Stomach (tissue), 9 donors: Measurements from ENCODE around the gene POLA2. TPM values are rescaled to one million over a fixed set of nuclear protein-coding genes. Genes with fewer than 3 reads are reported as not detected.
"Not testable (repeated sequence)": the region's sequence is repeated elsewhere in the genome, so short reads cannot be mapped to it uniquely, and the experiment has no call there.

Experiments used
- DNase-seq, 2 donors: peaks; one replicate each; pipeline versions ENCODE4 v3.0.0 to v3.0.0-alpha.2; 2013 to 2019
- H3K27ac ChIP-seq, 5 donors: fragments of 200-600 bp in 4 of 5; sonication (generic) in 4 of 5; one replicate each; pipeline ENCODE4 v1.5.1; 2013 to 2019; ENCODE audit warnings: mild to moderate bottlenecking in 1 of 5, moderate library complexity in 1 of 5
- H3K27me3 ChIP-seq, 3 donors: fragments of 200-600 bp; sonication (generic); one replicate each; pipeline ENCODE4 v1.5.1; 2017 to 2019; ENCODE audit warnings: mixed run types in 1 of 3
- H3K36me3 ChIP-seq, 4 donors: fragments of 200-600 bp; sonication (generic); 1 replicate in 3 of 4; 2 replicates in 1 of 4; pipeline ENCODE4 v1.5.1; 2016 to 2019
- H3K4me1 ChIP-seq, 4 donors: fragments of 200-600 bp; sonication (generic); one replicate each; pipeline ENCODE4 v1.5.1; 2016 to 2019
- H3K4me3 ChIP-seq, 4 donors: fragments of 200-600 bp; sonication (generic) in 3 of 4; one replicate each; pipeline ENCODE4 v1.5.1; 2016 to 2019; ENCODE audit warnings: mild to moderate bottlenecking in 1 of 4
- H3K9me3 ChIP-seq, 4 donors: fragments of 200-600 bp; sonication (generic); one replicate each; pipeline ENCODE4 v1.5.1; 2016 to 2019
- EP300 ChIP-seq: sonication (generic); formaldehyde crosslinking; IDR thresholded peaks from one replicate; pipeline ENCODE4 v1.6.1; 2017; ENCODE audit warnings: antibody characterized with exemption
- POLR2A ChIP-seq, 4 donors: fragments of 450-650 bp; IDR thresholded peaks; one replicate each; pipeline ENCODE4 v1.6.1; 2016; ENCODE audit warnings: antibody characterized with exemption in 4 of 4, control low read depth in 2 of 4, mild to moderate bottlenecking in 1 of 4, moderate library complexity in 1 of 4
- POLR2AphosphoS5 ChIP-seq, 3 donors: sonication (generic); formaldehyde crosslinking; IDR thresholded peaks; one replicate each; pipeline ENCODE4 v1.6.1; 2016; ENCODE audit warnings: antibody characterized with exemption in 3 of 3
- WGBS, 5 donors: extraction: QIAGEN DNeasy Blood & Tissue Kit in 3 of 5; methylation state at CpG; one replicate each; pipeline versions ENCODE4 v1.1.5 to v1.1.7; 2013 to 2018; 5-methylcytosine and 5-hydroxymethylcytosine counted together
- intact Hi-C: fragments of 100-400 bp; cut with DNase I; formaldehyde crosslinking; loops from one replicate; pipeline ENCODE4 v1.15.1; 2023; ENCODE audit warnings: low total_unique reads
- polyA plus RNA-seq, 3 donors: library from polyadenylated mRNA; stranded (reverse); fragments of 200-250 nt; gene quantifications; one replicate each; pipeline ENCODE4 v1.2.3, GENCODE V29; 2013
- total RNA-seq, 5 donors: library from RNA; depleted of rRNA; stranded (reverse); fragments of >200 nt; gene quantifications; one replicate each; pipeline versions ENCODE4 v1.1.0 to v1.2.3, GENCODE V29; 2014 to 2016
- TF ChIP-seq, protein P1 (sequence below), 7 experiments: fragments of 450-650 bp in 4 of 7; fragments of 200-600 bp in 3 of 7; sonication (generic) in 3 of 7; IDR thresholded peaks; one replicate each; pipeline ENCODE4 v1.5.1; 2016 to 2019; ENCODE audit warnings: antibody characterized with exemption in 7 of 7, control low read depth in 2 of 7, mild to moderate bottlenecking in 1 of 7
- donor health status: healthy with polysubstance abuse.
- donor health status: Bipolar disorder and iron deficiency.
- donor health status: healthy.

POLA2 gene
- total and polyA plus RNA-seq, 8 donors, result 1.7 to 17.0 (median 9.4) TPM

DNA sequence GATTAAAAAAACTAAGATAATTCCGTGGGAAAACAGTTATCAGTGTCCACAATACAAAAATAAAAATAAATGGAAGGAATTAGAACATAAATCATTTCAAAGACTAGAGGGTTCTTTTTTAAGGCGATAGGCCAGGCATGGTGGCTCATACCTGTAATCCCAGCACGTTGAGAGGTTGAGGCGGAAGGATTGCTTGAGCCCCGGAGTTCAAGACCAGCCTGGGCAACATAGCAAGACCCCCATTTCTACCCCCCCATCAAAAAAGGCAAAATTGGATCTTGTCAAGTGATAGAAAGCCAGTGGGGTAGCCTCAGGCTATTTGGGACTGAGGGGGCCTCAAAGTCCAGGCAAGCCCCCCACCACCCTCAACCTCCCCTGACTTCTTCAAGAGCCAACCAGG is 20.6 kb upstream of the POLA2 start:
- Histone ChIP-seq H3K36me3 (no peaks in the 10 kb centered on the region), H3K27ac (no peak overlapping the region), H3K4me3 (no peak overlapping the region), H3K4me1 (no peaks in the 10 kb centered on the region), H3K27me3 (no peaks in the 10 kb centered on the region), H3K9me3 (peaks cover 0 to 6% (median 0%) of the 10 kb centered on the region in 4 donors)
- WGBS, 5 donors, result 60 to 74% (median 71%) methylated on average over 5 of the region's 5 CpGs
- TF ChIP-seq, protein P1, sequence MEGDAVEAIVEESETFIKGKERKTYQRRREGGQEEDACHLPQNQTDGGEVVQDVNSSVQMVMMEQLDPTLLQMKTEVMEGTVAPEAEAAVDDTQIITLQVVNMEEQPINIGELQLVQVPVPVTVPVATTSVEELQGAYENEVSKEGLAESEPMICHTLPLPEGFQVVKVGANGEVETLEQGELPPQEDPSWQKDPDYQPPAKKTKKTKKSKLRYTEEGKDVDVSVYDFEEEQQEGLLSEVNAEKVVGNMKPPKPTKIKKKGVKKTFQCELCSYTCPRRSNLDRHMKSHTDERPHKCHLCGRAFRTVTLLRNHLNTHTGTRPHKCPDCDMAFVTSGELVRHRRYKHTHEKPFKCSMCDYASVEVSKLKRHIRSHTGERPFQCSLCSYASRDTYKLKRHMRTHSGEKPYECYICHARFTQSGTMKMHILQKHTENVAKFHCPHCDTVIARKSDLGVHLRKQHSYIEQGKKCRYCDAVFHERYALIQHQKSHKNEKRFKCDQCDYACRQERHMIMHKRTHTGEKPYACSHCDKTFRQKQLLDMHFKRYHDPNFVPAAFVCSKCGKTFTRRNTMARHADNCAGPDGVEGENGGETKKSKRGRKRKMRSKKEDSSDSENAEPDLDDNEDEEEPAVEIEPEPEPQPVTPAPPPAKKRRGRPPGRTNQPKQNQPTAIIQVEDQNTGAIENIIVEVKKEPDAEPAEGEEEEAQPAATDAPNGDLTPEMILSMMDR (IDR thresholded peaks at IDR 0.05), result no peak
- no peak for TF ChIP-seq POLR2A (IDR thresholded peaks at IDR 0.05)
- no peak for TF ChIP-seq POLR2AphosphoS5 (IDR thresholded peaks at IDR 0.05)
- no peak for TF ChIP-seq EP300
- DNase-seq, result no peak
- intact Hi-C loops, result no loop called here

DNA sequence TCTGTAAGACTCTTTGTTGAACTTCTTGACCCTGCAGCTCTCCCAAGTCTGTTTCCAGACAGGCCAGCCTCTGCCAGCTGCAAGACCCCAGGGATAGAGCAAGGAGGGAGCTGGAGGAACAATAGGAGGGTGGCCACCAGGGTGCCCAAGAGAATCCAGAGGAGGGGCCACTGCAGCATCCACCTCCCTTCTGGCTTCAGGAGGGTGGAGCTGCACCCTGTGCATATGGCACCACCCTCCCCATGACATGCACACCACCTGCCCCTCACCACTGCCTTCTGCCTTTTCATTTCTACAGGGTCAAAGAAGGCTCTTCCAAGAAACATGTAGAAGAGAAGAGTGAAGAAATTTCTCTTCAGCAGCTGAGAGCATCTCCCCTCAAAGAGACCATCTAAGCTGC is 20.1 kb upstream of the POLA2 start:
- no peak for DNase-seq
- no peaks in the 10 kb centered on the region for H3K27me3 ChIP-seq
- intact Hi-C loops, result no loop called here
- H3K4me3 ChIP-seq, result no peak overlapping the region
- no peaks in the 10 kb centered on the region for H3K36me3 ChIP-seq
- peaks cover 0 to 6% (median 0%) of the 10 kb centered on the region in 4 donors for H3K9me3 ChIP-seq
- no peaks in the 10 kb centered on the region for H3K4me1 ChIP-seq
- TF ChIP-seq, protein P1 (IDR thresholded peaks at IDR 0.05), result no peak
- TF ChIP-seq EP300, result no peak
- H3K27ac ChIP-seq, result no peak overlapping the region

DNA sequence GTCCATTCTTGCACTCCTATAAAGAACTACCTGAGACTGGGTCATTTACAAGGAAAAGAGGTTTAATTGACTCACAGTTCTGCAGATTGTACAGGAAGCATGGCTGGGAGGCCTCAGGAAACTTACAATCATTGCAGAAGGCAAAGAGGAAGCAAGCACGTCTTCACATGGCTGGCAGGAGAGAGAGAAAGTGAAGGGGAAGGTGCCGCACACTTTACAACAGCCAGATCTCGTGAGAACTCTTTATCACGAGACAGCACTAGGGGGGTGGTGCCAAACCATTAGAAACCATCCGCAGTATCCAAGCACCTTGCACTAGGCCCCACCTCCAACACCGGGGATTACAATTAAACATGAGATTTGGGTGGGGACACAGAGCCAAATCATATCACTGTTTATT is 19.4 kb upstream of the POLA2 start:
- no peak for DNase-seq
- no peaks in the 10 kb centered on the region for H3K36me3 ChIP-seq
- no peak overlapping the region for H3K4me3 ChIP-seq
- intact Hi-C loops, result no loop called here
- WGBS, 5 donors, result 77 to 89% (median 83%) methylated on average over 6 of the region's 6 CpGs
- no peak overlapping the region for H3K27ac ChIP-seq
- peaks cover 0 to 6% (median 0%) of the 10 kb centered on the region in 4 donors for H3K9me3 ChIP-seq
- no peaks in the 10 kb centered on the region for H3K27me3 ChIP-seq
- TF ChIP-seq, protein P1 (IDR thresholded peaks at IDR 0.05), result no peak
- TF ChIP-seq POLR2A (IDR thresholded peaks at IDR 0.05) (no peak), POLR2AphosphoS5 (IDR thresholded peaks at IDR 0.05) (no peak), EP300 (no peak)
- no peaks in the 10 kb centered on the region for H3K4me1 ChIP-seq

DNA sequence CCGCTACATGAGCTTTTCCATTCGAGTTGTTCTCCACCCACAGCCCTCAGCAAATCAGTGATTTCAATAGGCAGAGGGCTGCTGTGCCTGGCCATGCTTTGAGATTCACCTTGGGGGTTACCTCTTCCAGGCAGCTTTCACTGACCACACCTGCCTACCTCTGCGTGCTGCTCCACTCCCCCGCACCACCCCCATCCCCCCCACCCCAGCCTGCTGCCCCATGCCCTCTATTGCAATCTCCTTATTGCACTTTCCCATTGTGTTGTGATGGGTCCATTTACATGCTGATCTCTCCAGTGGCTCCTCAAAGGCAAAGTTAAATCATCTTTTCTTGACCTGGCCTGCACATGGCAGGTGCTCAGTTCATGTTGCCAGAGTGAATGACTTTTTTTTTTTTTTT is 18.0 kb upstream of the POLA2 start:
- Histone ChIP-seq H3K4me3 (no peak overlapping the region), H3K27me3 (no peaks in the 10 kb centered on the region), H3K27ac (no peak overlapping the region), H3K36me3 (no peaks in the 10 kb centered on the region), H3K4me1 (no peaks in the 10 kb centered on the region), H3K9me3 (peaks cover 0 to 6% (median 0%) of the 10 kb centered on the region in 4 donors)
- DNase-seq, result no peak
- intact Hi-C loops, result no loop called here
- 59 to 70% (median 61%) methylated on average over 4 of the region's 4 CpGs for WGBS, 5 donors
- no peak for TF ChIP-seq POLR2A (IDR thresholded peaks at IDR 0.05)
- TF ChIP-seq POLR2AphosphoS5 (IDR thresholded peaks at IDR 0.05), result no peak
- TF ChIP-seq, protein P1 (IDR thresholded peaks at IDR 0.05), result no peak

DNA sequence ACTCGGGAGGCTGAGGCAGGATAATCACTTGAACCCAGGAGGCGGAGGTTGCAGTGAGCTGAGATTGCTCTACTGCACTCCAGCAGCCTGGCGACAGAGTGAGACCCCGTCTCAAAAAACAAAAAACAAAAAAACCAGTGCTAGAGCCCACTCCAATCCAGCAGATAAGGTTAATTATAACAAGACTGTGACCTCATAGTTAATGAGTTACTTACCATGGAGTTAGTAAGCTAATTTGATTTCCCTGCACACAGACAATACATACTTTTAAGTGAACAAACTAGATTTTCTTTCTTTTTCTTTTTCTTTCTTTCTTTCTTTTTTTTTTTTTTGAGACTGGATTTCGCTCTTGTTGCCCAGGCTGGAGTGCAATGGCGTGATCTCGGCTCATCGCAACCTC is 16.7 kb upstream of the POLA2 start:
- WGBS, 5 donors, result 77 to 89% (median 86%) methylated on average over 8 of the region's 8 CpGs
- H3K27ac ChIP-seq, DNase-seq, H3K9me3 ChIP-seq, intact Hi-C loops, H3K4me3 ChIP-seq, H3K36me3 ChIP-seq, H3K4me1 ChIP-seq, H3K27me3 ChIP-seq: not testable (repeated sequence)
